Nephron progenitor cell (in vitro differentiated cells): ENCODE measurements around the gene KCNH1.

ENCODE experiments used
- DNase-seq: peaks from one replicate; pipeline ENCODE4 v3.0.0; 2021
- H3K27ac Mint-ChIP-seq: 2 replicates; pipeline ENCODE4 v1.8.0; 2021; ENCODE audit warnings: mild to moderate bottlenecking, moderate library complexity, mixed read lengths
- H3K27me3 Mint-ChIP-seq: 2 replicates; pipeline ENCODE4 v1.8.0; 2021; ENCODE audit warnings: mild to moderate bottlenecking, low read depth, mixed read lengths; ENCODE audit not compliant: poor library complexity
- H3K36me3 Mint-ChIP-seq: 2 replicates; pipeline ENCODE4 v1.8.0; 2021; ENCODE audit warnings: low read depth, mixed read lengths
- H3K4me1 Mint-ChIP-seq: 2 replicates; pipeline ENCODE4 v1.8.0; 2021; ENCODE audit warnings: mixed read lengths
- H3K4me3 Mint-ChIP-seq: 2 replicates; pipeline ENCODE4 v1.8.0; 2021; ENCODE audit warnings: mild to moderate bottlenecking, moderate library complexity, mixed read lengths
- H3K9me3 Mint-ChIP-seq: 2 replicates; pipeline ENCODE4 v1.8.0; 2021; ENCODE audit warnings: mild to moderate bottlenecking, moderate library complexity, mixed read lengths
- CTCF ChIP-seq: fragments of 200-600 bp; sonication (generic); IDR thresholded peaks from 2 replicates; pipeline ENCODE4 v1.5.0; 2021; ENCODE audit warnings: antibody characterized with exemption

The KCNH1 gene

DNA sequence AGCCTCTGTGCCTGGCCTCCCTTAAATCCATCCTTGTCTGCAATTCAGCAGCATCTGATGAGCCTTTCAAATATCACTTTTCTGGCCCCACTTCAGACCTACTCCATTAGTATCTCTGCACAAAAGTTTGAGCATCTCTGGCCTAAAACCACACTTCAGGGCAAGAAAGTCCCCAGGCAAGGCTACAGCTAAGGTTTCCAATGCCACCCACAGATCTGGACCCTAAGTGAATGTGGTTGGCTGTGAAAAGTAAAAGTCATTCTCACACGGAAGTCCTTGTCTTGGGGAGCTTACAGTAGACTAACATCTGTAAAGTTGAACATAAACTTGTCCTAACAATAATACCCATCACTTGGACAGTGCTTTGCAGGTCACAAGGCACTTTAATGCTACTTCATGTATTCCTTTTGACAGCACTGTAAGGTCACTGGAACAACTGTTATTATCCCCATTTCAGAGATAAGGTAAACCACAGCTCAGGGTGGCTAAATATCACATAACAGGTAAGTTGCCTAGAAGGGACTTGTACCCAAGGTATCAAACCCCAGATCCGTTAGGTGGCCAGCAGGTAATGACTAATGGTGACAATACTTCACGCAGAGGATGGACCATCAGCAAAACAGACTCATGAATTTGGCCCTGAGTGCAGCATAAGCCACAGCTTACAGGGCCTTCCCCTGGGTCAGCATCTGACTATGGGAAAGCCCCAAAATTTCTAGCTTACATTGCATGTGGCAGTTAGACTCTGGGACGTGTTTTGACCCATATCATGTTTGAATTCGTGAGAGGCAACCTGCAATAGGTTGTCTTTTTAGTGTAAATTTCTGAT is 449.3 kb downstream of the KCNH1 start:
- peak overlapping the region; percentile 83 for H3K27ac Mint-ChIP-seq
- no peak for TF ChIP-seq CTCF

GRCh38 chr1:210683403-210684047 is 450.4 kb downstream of the KCNH1 start:
- Mint-ChIP-seq H3K4me1 (no peaks in the 10 kb centered on the region), H3K27ac (no peak overlapping the region), H3K9me3 (no peaks in the 10 kb centered on the region), H3K36me3 (peaks cover 8% of the 10 kb centered on the region), H3K4me3 (no peak overlapping the region), H3K27me3 (peaks cover 4% of the 10 kb centered on the region)
- TF ChIP-seq CTCF: no peak
- no peak for DNase-seq

More for the DNA sequence above, 449.3 kb downstream of the KCNH1 start:
- no peak for DNase-seq
- Mint-ChIP-seq H3K9me3 (no peaks in the 10 kb centered on the region), H3K27me3 (peaks cover 4% of the 10 kb centered on the region), H3K36me3 (peaks cover 8% of the 10 kb centered on the region), H3K4me1 (no peaks in the 10 kb centered on the region), H3K4me3 (no peak overlapping the region)

GRCh38 chr1:210681158-210681557 is 452.8 kb downstream of the KCNH1 start:
- Mint-ChIP-seq H3K27ac (no peak overlapping the region), H3K27me3 (peaks cover 4% of the 10 kb centered on the region), H3K36me3 (peaks cover 8% of the 10 kb centered on the region), H3K4me1 (no peaks in the 10 kb centered on the region), H3K9me3 (no peaks in the 10 kb centered on the region), H3K4me3 (no peak overlapping the region)
- DNase-seq: no peak
- TF ChIP-seq CTCF: no peak

- Mint-ChIP-seq H3K27me3 (peaks cover 4% of the 10 kb centered on the region), H3K36me3 (no peaks in the 10 kb centered on the region), H3K4me1 (no peaks in the 10 kb centered on the region), H3K27ac (no peak overlapping the region), H3K4me3 (no peak overlapping the region), H3K9me3 (no peaks in the 10 kb centered on the region)
- no peak for DNase-seq
- no peak for TF ChIP-seq CTCF
Measured at GRCh38 chr1:210678306-210678705, 455.6 kb downstream of the KCNH1 start.

- Mint-ChIP-seq H3K36me3 (no peaks in the 10 kb centered on the region), H3K4me1 (no peaks in the 10 kb centered on the region), H3K27ac (no peak overlapping the region), H3K4me3 (no peak overlapping the region), H3K9me3 (no peaks in the 10 kb centered on the region), H3K27me3 (peaks cover 8% of the 10 kb centered on the region)
- no peak for TF ChIP-seq CTCF
- no peak for DNase-seq
Measured at GRCh38 chr1:210677533-210677932, 456.4 kb downstream of the KCNH1 start.

- no peak for DNase-seq
- Mint-ChIP-seq H3K27me3 (peaks cover 8% of the 10 kb centered on the region), H3K36me3 (no peaks in the 10 kb centered on the region), H3K9me3 (no peaks in the 10 kb centered on the region), H3K4me1 (no peaks in the 10 kb centered on the region), H3K4me3 (no peak overlapping the region), H3K27ac (no peak overlapping the region)
- TF ChIP-seq CTCF: no peak
Measured at GRCh38 chr1:210676539-210676938, 457.4 kb downstream of the KCNH1 start.
